GM12864 (cell line): ENCODE data around the gene PCCB.
A peak's percentile ranks its signal among the peaks of the same experiment; 100 is the strongest.
"Not testable (repeated sequence)": the region's sequence is repeated elsewhere in the genome, so short reads cannot be mapped to it uniquely, and the experiment has no call there.

Experiments used
- DNase-seq: peaks from one replicate; pipeline ENCODE4 v3.0.0-alpha.2; 2011; ENCODE audit warnings: low read depth
- H3K4me3 ChIP-seq: 2 replicates; pipeline ENCODE4 v1.5.1; 2011; ENCODE audit warnings: mild to moderate bottlenecking, low read depth, low read length, control low read depth
- CTCF ChIP-seq: IDR thresholded peaks from 2 replicates; pipeline ENCODE4 v1.5.1; 2011; ENCODE audit warnings: low read depth, mild to moderate bottlenecking, moderate library complexity, low read length, control low read depth, inconsistent platforms; ENCODE audit errors: missing control alignments

PCCB gene

GRCh38 chr3:136250059-136250902 is at the start of gene PCCB:
Gene PCCB (plus strand): TSS chr3:136250340. CDS start chr3:136250376, 36 bp downstream.
- TF ChIP-seq CTCF = peak; percentile 61
- DNase-seq = peak; percentile 88
- H3K4me3 ChIP-seq = peak within 1 kb of the TSS; percentile 68

- no peak for TF ChIP-seq CTCF
- H3K4me3 ChIP-seq = no peak overlapping the region
- no peak for DNase-seq
These were observed 42.5 kb upstream of the PCCB start for GRCh38 chr3:136207489-136208115.

- H3K4me3 ChIP-seq = no peak overlapping the region
- TF ChIP-seq CTCF = no peak
- DNase-seq = no peak
These were observed 40.2 kb upstream of the PCCB start for GRCh38 chr3:136209921-136210320.

DNA sequence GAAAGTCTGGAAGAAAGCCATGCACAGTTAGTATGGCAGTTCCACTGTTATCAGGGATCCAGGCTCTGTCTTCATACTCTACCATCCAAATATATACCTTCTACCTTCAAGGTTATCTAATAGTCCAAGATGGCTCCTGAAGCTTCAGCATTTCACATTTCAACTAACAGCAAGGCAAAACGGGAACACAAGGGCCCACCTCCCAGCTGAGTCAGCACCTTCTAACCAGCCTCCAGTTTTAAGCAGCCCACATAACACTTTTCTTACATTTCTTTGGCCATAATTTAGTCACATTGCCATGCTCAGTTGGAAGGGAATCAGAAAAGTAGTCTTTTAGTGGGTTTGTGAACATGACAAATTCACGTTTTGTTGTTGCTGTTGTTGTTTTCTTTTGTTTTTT is 38.6 kb upstream of the PCCB start:
- no peak overlapping the region for H3K4me3 ChIP-seq
- DNase-seq = no peak
- no peak for TF ChIP-seq CTCF

DNA sequence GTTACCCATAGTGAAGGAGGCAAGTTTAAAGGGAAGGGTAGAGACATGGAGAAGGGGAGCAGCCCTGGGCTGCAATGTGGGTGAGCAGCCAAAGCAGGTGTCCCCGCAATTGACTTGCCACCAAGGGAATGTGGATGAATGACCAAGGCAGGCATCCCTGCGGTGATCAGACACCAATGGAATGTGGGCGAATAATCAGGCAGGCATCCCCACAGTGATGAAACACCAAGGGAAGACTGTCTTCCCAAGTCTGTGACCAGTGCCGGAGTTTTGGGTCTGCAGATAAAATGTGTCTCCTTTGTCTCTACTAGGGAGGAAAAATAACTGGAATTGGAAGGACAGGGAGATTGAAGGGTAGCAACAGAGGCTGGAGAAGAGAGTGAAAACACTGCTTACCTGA is 27.4 kb upstream of the PCCB start:
- not testable (repeated sequence) for DNase-seq, H3K4me3 ChIP-seq

GRCh38 chr3:136232413-136232812 is 17.7 kb upstream of the PCCB start:
- no peak overlapping the region for H3K4me3 ChIP-seq
- DNase-seq = no peak
- no peak for TF ChIP-seq CTCF

DNA sequence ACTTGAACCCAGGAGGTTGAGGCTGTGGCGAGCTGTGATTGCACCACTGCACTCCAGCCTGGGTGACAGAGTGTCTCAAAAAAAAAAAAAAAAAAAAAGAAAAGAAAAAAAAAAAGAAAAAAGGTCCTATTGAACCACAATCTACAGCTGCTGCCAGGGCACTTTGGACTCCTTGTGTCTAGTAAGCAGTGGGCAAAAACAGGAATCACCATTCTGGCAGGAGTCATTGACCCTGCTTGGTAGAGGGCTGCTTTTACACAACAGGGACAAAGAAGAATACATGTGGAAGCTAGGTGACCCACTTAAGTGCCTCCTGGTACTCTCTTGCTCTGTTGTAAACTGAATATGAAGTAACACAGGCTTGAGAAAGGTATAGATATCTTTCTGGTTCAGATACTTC is 14.6 kb upstream of the PCCB start:
- DNase-seq = no peak
- no peak overlapping the region for H3K4me3 ChIP-seq
- no peak for TF ChIP-seq CTCF
